ENCODE data around the gene CDKAL1.

CDKAL1 gene

DNA sequence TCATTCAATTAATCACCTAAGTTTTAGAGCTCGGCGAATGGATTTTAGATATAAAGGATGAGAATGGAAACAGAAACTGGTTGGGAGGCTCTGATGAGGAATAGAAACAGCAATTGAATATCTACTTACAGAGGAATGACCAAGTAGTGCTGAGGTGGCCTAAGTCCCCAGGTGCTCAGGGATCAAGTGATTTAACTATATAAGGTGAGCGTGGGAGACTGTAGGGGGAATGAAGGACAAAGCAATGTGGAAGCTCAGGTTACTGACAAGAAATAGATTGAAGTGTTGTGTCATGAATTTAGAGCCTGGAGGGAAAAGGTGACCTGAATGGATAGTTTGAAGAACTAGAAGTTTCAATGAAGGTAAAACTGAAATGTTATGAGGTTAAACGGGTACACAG, 563.9 kb downstream of the CDKAL1 start:
- DNase-seq = no peak

DNA sequence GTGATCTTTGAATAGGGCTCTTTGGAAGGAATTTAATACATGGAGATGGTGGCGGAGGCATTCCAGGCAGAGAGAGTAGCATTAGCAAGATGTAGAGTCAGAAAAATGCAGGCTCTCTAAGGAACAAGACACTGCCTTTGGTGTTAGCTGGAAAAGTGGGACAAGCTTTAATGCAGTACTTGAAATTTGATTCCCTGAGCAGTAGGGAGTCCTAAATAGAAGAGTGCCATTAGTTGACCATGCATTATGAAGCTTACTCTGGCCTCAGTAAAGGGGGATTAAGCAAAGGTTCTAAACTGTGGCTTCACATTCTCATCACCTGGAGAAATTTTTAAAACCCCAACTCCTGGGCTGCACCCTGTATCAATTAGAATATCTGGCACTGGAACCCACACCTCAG, 564.5 kb downstream of the CDKAL1 start:
- no peak for DNase-seq

DNA sequence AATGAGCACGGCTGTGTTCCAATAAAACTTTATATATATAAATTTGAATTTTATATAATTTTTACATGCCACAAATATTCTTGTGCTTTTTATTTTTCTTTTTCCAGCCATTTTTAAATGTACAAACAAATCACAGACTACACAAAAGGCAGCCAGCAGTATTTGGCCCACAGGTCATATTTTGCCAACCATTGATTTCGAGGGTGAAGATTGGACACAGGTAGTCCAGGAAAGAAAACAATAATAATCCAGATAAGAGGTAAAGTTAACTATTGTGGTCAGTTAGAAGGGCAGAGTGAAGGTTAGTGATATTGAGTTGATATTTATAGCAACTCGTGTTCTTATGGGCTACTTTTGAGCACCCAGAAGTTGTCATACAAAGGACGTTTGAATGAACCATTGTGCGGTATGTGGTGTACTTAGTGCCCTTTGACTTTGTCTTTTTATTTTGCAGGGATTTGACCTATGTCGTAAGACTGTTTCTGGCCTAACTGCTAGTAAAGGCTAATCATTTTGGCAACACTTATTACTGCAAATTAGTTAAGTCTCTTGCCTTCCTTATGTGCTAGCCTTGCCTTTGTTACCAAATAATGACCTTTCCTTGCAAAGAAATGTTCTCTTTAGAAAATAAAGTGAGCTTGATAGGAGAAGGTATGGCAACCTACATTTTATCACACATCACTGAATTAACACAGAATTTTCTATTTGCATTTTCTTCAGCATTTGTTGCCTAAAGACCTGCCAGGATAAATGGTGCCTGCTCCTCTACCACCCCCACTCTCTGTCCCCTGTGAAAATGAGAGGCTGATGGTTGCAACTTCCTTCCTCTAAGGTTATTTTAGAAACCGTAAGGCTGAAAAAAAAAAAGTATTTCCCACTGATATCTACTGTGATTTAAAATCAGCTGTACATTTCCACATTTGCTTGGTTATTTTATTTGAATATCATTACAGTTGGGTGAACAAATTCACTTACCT, 565.4 kb downstream of the CDKAL1 start:
- DNase-seq = no peak

DNA sequence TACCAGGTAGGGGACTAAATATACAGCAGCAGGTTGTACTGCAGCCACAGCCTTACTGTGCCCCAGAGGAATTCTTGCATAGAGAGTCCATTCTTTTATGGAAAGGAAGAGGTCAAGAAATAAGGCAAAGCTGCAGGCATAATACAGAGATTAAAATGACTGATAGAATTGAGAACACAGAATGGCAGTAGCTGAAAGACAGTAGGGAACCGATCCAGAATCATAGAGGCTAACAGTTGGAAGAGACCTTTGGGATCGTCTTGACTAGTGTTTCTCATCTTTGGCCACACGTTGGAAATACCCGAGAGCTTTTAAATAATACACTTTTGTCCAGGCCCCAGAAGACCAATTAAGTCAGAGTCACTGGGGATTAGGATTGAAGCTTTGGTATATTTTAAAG, 566.7 kb downstream of the CDKAL1 start:
- no peak for DNase-seq

- DNase-seq = no peak
Measured at GRCh38 chr6:21101694-21102093, 567.4 kb downstream of the CDKAL1 start.

DNA sequence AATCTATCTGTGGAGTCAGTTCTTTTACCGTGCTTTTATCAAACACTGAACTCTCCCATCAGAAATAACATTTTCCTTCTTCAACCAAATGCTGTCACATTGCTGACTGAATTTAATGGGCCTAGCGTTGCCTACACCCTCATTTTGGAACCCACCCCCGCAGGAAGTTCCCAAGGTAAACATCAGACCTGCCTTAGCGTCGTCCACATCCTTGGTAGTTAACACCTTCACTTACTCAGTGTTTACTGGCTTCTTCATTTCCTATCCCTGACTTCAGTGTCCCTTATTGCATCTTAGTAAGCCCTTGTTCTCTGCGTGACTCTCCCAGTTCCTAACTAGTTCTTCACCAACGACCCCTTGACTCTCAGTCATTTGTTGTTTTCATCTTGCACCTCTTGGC, 567.9 kb downstream of the CDKAL1 start:
- DNase-seq = no peak

DNA sequence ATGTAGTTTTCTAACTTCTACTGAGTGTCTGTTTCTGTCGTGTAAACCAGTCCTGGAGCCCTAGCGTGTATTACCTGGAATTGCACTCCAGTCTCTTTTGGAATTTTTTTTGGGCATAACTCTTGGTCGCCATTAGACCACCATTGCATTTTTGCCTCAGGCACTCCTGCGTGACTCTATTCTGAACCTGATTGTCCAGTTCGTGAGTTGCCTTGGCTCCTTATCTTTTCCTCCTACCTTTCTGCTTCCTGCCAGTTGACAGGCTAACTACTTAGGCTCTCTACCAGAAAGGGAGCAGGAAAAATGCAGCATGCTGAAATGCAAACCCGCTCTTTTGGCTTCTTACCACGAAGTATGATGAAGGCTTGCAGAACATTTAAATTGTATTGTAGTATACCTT, 568.4 kb downstream of the CDKAL1 start:
- no peak for DNase-seq

DNA sequence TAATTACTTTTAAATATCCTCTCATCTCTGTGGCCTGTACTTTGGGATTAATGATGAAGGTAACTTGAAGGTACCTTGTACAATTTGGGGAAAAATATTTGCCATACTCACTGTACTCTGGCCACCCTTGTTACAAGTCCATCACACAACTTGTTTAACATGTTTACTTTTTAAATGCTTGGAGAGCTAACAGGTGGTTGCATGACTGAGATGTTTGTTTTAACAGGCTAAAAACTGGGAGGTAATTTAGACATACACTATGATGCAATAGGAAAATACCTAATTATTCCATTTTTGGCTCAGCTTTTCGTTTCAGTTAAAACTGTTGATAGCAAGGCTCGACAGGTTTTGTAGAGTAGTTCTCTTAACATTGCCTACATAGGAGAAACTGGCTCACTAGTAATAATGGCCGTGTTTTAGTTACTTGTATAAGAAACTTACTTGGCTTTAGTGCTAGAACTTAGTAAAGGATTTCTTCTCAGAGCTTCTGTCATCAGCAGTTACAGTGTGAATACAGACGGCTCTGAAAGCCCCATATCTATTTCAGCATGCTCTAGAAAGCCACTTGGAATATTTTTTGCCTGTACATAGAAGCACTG, 569.5 kb downstream of the CDKAL1 start:
- no peak for DNase-seq

DNA sequence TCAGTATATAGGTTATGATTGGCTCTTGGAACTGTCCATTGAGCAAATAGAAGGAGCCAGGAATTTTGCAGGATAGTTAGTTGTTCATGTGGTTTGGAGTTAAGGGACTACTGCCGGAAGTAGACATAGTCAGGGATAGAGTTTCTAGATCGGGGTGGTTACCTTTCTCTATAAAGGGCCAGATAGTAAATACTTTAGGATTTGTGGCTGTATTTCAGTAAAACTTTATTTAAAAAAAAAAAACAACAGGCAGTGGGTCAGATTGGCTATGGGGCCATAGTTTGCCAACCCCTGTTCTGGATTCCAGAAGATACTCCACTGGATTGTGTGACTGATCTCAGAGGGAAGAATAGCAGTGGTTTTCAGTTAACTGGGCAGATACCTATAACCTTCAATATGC, 570.0 kb downstream of the CDKAL1 start:
- DNase-seq = no peak

DNA sequence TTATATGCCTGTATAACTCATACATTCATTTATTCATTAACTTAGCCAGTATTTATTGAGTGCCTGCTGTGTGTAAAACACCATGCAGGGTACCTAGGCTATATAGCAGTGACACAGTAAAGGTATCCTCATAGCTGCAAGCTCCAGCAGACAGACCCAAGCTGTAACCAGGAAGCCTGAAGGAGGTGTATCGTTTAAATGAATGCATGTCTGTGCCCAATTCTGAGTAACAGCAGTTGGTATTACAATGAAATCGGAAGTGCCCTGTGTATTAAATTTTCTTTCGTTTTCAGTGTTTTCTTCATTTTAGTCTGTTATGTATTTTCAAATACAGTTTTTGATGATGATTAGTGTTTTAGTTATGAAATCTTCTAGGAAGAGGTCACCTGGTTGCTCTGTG, 573.5 kb downstream of the CDKAL1 start:
- DNase-seq = no peak

DNA sequence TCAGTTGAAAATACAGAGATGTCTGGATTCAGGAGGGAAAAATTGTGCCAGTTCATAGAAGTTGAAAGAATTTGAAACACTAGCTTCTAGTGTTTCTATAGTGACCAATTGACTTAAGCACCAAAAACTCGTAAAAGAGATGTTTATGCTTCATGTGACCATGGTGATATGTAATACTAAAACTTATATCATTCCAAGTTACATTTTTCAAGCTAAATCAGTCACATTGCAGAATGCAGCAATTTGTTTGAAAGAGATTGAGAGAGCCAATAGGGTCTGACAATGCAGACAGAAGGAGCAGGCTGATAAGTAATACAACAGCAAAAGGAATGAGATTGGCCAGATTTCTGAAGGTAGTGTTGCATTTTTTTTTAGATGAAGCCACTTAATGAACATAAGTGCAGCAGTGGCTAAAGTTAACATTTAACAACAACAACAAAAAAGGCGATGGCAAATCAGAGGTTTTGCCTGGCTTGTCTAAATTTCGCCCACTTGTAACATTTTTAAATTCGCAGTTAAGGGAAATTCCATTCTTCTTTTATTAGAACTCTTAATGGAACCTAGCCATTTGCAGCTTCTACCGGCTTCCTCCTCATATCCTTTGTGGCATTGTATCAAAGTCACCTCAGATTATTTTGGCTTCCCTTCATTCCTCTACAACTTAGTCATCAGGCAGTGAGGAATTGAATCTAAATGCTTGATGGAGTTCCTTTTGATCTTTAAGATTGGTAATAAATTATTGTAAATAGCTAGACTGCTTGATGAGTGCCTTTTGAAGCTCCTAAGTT, 575.3 kb downstream of the CDKAL1 start:
- DNase-seq = no peak

DNA sequence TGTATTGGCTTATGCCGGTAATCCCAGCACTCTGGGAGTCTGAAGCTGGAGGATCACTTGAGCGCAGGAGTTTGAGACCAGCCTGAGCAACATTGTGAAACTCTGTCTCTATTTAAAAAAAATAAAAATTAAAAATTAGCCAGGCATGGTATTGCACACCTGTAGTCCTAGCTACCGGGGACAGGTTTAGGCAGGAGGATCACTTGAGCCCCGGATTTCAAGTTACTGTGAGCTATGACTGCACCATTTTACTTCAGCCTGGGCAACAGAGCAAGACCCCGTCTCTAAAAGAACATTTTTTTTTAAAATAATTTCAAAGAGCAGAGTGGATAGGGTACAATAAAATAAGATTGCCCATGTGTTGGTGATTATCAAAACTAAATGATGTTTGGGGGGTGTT, 576.4 kb downstream of the CDKAL1 start:
- no peak for DNase-seq

- DNase-seq = no peak
Measured at GRCh38 chr6:21111093-21111725, 577.0 kb downstream of the CDKAL1 start.

- no peak for DNase-seq
Measured at GRCh38 chr6:21115111-21115510, 580.9 kb downstream of the CDKAL1 start.

GRCh38 chr6:21116736-21117135, 582.5 kb downstream of the CDKAL1 start:
- no peak for DNase-seq

DNA sequence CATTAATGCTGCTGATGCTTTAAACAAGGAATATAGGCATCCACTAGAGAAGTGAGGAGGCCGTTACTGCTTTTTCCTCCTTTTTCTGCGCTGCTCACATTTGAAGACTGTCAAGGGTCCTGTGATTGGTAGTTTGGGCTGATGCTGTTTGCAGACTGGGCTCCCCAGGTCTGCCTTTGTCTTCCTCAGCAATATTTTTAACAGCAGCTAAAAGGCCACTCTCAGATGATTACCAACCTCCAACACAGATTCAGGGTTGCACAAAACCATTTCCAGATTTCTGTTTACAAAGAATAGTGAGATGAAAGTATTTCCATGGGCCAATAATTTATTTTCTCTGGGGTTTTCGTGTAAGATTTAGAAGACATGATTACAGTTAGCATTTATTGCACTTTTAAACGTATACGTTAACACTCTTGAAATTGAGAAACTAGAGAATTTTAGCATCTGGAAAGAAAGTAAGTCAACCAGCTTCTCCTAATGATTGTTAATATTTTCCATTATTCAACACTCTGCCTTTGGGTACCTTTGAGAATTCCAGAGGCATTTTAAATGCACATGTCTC, 584.0 kb downstream of the CDKAL1 start:
- DNase-seq = no peak

DNA sequence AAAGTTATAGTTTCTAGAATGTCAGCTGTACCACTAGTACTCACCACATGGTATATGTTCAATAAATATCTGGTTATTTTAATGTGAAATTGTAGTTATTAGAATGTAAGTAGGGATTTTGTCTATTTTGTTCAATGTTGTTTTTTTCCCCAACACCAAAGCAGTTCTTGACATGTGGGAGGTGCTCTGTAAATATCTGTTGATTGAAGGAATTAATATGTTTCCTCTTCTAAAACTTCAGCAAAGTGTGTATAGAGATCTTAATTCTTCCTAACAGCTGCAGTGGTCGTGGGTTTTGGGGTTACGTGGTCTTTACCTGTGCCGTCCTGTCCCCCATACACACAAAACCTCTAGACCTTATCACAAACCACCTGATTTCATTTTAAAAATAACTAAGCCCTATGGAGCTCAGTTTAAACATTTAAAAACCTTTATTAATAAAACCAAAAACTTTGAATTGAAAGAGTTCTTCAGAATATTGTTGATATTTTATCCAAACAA, 587.4 kb downstream of the CDKAL1 start:
- no peak for DNase-seq

- no peak for DNase-seq
Measured at GRCh38 chr6:21123507-21124436, 589.5 kb downstream of the CDKAL1 start.

DNA sequence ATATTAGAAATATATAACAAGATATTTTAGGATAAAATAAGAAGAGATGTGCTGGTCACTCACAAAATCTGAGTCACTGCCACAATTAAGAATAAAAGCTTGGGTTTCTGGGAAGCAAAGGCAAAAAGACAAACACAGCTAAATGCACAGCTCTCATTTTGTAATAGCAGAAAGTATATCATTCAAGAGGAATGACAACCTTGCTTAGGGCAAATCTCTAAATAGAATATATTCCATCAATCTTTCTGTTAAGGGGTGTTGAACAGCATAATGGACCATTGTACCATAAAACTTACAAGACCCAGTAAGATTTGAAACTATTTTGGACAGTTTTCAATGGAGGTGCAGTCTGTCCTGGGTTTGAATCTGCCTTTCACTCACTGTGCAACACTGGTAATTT, 594.3 kb downstream of the CDKAL1 start:
- DNase-seq = no peak

GRCh38 chr6:21131406-21131805, 597.1 kb downstream of the CDKAL1 start:
- no peak for DNase-seq

Measured in anterior cingulate cortex (tissue), 58 donors.